HG02885 (cell line): Measurements from ENCODE around the gene FPR2.

Source experiments
- ATAC-seq: cut with Tn5 transposase; IDR thresholded peaks from one replicate; pipeline ENCODE4 v1.9.1; 2021; ENCODE audit warnings: mild to moderate bottlenecking; ENCODE audit not compliant: unreplicated experiment, poor library complexity

FPR2 gene

DNA sequence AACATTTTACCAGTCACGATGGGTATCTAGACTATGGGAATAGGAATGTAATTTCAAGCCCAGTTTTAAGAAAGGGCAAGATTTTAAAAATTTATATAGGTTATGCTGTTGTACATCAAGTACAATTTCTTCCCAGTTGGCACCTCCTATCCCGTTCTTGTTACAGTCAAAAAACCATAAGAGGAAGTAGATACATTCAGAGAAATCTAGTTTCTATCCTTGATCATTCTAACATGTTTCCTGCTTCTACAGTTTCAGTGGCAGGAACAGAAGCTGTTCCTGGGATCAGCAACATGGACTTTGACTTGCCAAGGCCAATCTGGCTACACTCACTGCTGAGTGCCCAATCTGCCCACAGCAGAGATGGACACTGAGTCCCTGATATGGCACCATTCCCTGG, 19.3 kb downstream of the FPR2 start:
- ATAC-seq: no peak

- no peak for ATAC-seq
Measured at GRCh38 chr19:51781999-51782398, 21.0 kb downstream of the FPR2 start.

GRCh38 chr19:51783372-51783771, 22.4 kb downstream of the FPR2 start:
- no peak for ATAC-seq

DNA sequence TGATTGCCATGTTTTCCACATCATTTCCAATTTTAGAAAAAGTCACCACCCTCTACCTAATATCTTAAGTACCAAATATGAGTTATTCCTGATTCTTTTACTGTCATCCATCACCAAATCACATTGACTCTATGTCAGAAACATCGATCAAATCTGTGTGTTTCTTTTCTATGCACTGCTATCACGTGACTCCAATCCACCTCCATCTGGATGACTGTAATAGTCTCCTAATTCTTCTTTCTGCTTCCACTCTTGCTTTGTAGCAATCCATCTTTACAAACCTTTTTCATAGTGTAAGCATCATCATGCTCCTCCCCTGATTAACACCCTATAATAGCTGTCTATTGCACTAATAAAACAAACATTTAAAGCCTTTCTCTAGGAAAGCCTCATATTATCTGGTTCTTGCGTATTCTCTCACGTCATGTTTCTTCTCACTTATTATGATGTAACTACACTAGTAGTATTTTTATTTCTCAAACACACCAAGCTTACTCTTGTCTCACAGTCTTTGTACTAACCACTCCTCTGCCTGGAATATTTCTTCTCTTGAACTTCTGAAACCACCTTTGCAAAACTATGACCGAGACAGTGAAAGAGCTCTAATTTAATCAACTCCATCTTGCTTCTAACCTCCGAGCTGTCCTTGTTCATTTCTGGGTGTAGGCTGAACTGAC, 23.3 kb downstream of the FPR2 start:
- ATAC-seq: no peak

GRCh38 chr19:51784922-51785690, 24.1 kb downstream of the FPR2 start:
- no peak for ATAC-seq

DNA sequence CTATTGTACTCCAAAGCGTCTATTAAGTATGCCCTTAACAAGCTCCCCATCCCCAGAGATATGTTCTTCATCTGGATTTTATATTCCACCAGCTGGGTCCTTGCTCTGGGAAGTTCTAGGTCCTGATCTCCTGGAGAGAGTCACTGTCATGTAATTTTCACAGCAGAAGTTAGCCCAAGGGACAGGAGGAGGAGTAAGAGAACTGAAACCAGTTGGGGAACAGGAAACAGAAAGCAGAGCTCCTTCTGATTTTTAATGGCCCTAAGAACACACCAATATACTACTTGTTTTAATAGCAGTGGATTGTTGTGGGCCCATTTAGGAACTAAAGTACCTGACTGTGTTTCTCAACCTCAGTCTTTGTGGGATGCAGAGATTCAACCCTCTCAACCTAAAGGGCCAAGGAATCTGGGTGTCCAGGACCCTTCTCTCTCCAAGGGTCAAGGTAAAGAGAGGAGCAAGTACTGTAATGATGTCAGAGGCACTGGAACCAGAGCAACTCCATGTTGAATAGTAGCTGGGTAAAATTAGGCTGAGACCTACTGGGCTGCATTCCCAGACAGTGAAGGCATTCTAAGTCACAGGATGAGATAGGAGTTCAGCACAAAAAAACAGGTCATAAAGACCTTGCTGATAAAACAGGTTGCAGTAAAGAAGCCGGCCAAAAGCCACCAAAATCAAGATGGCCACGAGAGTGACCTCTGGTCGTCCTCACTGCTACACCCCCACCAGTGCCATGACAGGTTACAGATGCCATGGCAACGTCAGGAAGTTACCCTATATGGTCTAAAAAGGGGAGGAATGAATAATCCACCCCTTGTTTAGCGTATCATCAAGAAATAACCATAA, 25.9 kb downstream of the FPR2 start:
- ATAC-seq: no peak

GRCh38 chr19:51788029-51788428, 27.0 kb downstream of the FPR2 start:
- ATAC-seq: no peak

DNA sequence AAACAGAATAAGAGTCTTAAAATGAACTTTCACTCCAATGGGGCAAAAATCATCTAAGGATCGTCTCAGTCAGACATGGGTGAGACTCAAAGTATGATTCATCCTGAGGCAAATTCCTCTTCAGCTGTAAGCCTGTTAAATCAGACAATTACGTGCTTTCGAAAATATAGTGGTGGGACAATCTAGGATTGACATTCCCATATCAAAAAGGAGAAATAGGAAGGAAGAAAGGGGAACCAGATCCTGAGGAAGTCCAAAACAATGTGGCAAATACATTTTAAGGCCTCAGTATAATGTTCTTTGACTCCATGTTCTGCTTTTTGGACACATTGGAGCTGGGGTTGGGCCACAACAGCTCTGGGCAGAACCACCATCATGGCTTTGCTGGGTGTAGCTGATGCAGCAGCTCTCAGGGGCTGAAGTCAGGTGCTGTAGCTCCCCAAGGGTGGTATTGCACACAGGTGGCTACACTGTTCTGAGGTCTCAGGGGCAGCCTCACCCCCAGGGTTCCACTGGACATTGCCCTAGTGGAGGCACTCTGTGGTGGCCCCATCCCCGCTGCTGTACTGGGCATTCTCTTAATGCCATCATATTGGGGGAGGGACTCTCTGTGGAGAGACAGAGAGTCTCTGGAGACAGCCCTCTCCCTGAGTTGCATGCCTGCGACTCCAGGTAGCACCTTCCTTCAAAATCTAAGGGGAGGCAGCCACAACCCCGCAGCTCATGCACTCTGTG, 28.2 kb downstream of the FPR2 start:
- ATAC-seq: no peak

DNA sequence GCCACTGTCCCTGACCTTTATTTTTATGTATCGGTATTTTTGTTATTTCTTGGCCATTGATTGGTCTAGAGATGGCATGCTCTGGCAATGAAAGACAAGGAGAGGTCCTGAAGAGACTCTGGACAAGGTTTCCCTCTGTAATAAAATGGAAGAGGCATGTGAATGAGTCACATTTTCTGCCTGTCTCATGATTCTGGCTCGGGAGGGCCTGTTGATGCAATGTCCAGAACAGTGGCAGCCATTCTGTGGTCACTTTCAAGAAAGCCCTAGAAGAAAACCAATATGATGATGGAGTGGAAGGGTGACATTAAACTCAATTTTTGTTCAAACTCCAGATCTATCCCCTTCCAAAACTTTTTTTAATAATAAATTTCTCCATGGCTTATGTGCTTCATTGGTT, 32.0 kb downstream of the FPR2 start:
- ATAC-seq: no peak

GRCh38 chr19:51793994-51794393, 33.0 kb downstream of the FPR2 start:
- no peak for ATAC-seq

DNA sequence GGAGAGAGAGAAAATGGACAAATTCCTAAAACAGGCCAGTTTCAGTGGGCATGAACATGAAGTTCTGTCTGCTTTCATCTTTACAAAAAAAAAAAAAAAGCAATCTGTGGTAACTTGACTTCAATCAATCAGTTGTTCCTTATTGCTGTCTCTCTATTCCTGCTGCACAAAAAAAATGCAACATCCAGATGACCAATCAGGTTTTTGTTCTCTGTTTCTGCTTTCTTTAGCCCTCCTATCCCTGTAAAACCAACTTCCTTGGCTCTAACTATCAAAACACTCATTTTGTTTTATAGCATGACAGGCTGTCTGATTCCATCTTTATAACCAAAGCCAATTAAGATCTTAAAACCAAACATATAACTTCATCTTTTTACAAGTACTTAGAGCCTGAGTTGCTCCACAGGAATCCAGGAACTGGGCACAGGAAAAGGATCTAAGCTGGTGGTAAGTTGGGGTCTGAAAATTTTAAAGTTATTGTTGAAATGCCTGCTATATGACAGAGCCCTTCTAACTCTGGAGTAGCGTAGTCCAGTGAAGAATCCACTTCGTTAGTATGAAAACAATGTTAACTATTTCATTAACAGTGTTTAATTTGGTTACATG, 34.0 kb downstream of the FPR2 start, which contains the start of gene FPR3:
Gene FPR3, plus strand, starts transcription at position 273 of the 606 bp plus-strand sequence. CDS start 28,592 bp downstream, outside the sequence.
- ATAC-seq: no peak

- no peak for ATAC-seq
Measured at GRCh38 chr19:51796195-51796679, 35.3 kb downstream of the FPR2 start.

GRCh38 chr19:51797480-51797879, 36.5 kb downstream of the FPR2 start:
- ATAC-seq: no peak

DNA sequence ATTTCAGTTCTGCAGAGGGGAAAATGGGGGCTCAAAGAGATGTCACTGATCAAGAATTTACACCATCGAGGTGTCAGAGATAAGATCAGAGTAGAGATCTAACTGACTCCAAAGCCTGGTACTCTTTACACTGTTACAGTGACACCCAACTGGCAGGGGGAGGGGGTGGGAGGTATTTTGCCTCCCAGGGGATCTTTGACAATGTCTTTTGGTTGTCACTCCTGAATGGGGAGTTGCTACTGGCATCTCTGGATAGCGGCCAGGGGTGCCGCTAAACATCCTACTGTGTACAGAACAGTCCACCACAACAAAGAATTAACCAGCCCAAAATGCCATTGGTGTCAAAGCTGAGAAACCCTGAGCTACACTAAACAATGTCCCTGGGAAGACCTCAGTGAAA, 37.1 kb downstream of the FPR2 start:
- ATAC-seq: no peak

- no peak for ATAC-seq
Measured at GRCh38 chr19:51799034-51799773, 38.2 kb downstream of the FPR2 start.

GRCh38 chr19:51799774-51800472, 38.9 kb downstream of the FPR2 start:
- ATAC-seq: no peak

DNA sequence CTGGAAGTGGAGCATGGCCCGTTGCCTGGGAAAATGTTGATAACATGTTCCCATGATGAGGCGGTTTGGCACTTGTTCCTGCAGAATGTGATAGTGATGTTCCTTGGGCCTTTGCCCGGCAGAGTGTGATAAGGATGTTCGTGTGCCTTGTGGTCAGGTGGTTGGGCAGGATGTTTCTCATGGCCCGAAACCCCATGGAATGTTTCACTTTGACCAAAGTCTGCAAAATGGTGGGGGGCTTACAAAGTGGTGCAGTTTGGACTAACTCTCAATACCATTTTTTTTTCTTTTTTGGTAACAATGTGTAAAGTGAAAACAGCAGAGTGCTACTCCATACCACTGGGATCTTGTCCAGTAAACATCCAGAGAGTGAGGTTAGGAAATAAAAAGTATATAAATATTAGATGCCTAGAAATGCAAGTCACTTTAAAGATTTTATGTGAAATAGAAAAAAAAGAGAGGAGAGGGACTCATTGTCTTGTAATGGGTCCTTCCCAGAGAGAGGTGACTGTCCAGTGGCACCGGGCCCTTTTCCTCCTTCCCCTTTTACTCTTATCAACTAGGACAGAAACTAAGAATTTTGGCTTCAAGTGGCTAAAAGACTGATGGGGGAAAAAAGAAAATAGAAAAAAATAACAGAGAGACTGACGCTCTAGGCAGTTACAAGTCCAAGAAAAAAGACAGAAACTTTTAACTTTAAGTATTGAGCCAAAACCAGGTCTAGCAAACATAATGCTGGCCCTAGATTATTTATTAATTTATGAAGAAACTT, 39.7 kb downstream of the FPR2 start:
- ATAC-seq: no peak

DNA sequence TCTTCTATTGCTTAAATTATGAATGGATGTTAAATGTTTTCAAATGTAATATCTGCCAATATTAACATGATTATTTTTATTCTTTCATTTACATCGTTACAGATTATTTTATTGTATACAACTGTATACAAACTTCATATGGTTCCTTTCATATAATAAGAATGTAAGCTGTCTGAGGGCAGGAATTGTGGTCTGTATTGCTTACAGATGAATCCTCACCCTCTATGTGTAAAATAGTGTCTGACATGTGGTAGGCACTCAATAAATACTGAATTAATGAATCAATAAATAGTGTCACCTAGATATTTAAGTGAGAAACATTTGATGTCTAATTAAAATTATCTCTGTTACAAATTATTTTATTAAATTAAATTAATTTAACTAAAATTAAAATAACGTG, 41.8 kb downstream of the FPR2 start:
- ATAC-seq: no peak
